Breast epithelium (tissue), 3 donors: ENCODE data around the gene FBXL15.

Experiments
- CTCF ChIP-seq, 3 donors: fragments of 450-650 bp; IDR thresholded peaks; one replicate each; pipeline ENCODE4 v1.5.1; 2016 to 2017; ENCODE audit warnings: antibody characterized with exemption in 3 of 3, mild to moderate bottlenecking in 3 of 3, moderate library complexity in 3 of 3
- POLR2AphosphoS5 ChIP-seq, 3 donors: sonication (generic); formaldehyde crosslinking; IDR thresholded peaks; one replicate each; pipeline ENCODE4 v1.6.1; 2017; ENCODE audit warnings: antibody characterized with exemption in 3 of 3

GRCh38 chr10:102376901-102377300 lies 43.7 kb upstream of the FBXL15 start:
- no peak for TF ChIP-seq POLR2AphosphoS5 (IDR thresholded peaks at IDR 0.05)
- TF ChIP-seq CTCF (IDR thresholded peaks at IDR 0.05): no peak
